Endothelial cell of umbilical vein (primary cell): ENCODE data around the gene TCF25. TPM values are rescaled to one million over a fixed set of nuclear protein-coding genes. Genes with fewer than 3 reads are reported as not detected.

Experiments used
- BruUV-seq: library from RNA; stranded (reverse); fragments of 400-500 nt; replicated peaks from 2 replicates; lab custom pipeline; 2021; lab: Mats Ljungman, UMichigan
- CTCF ChIA-PET: fragments of 300-600, 350-600 bp; sonication (Branson Sonifier 250); formaldehyde crosslinking; loops from one replicate; lab custom pipeline; 2021; ENCODE audit warnings: antibody characterized with exemption, inconsistent platforms; lab: Charles Lee
- POLR2A ChIA-PET: fragments of 300-600, 350-600 bp; sonication (Branson Sonifier 250); formaldehyde crosslinking; loops from one replicate; lab custom pipeline; 2021; ENCODE audit warnings: antibody characterized with exemption, inconsistent platforms; lab: Charles Lee
- DNase-seq: peaks from one replicate; pipeline ENCODE4 v3.0.0-alpha.2; 2011; ENCODE audit warnings: low read depth, low spot score
- FAIRE-seq: peaks from 2 replicates; lab custom pipeline; 2011; peaks lifted over from hg19 to GRCh38; lab: Jason Lieb, UNC
- H2AFZ ChIP-seq: 2 replicates; pipeline ENCODE4 v1.6.0; 2012; ENCODE audit warnings: low read depth, low read length, control low read depth, inconsistent platforms
- H3K27ac ChIP-seq: 2 replicates; pipeline ENCODE4 v1.5.1; 2011; ENCODE audit warnings: low read depth, mild to moderate bottlenecking, control low read depth, low read length, moderate library complexity; ENCODE audit not compliant: insufficient read depth
- H3K27me3 ChIP-seq, 2 experiments: 2 replicates each; pipeline versions ENCODE4 v1.6.0 to v1.6.1; 2011; ENCODE audit warnings: low read length in 2 of 2, mixed read lengths in 1 of 2; ENCODE audit not compliant: control insufficient read depth in 2 of 2, insufficient read depth in 2 of 2
- H3K36me3 ChIP-seq, 2 experiments: 2 replicates in 1 of 2; 3 replicates in 1 of 2; pipeline ENCODE4 v1.5.1; 2011; ENCODE audit warnings: low read length in 2 of 2, mild to moderate bottlenecking in 1 of 2, moderate library complexity in 1 of 2; ENCODE audit not compliant: control insufficient read depth in 2 of 2, insufficient read depth in 2 of 2; ENCODE audit errors: extremely low read depth in 1 of 2
- H3K4me1 ChIP-seq: 3 replicates; pipeline ENCODE4 v1.5.1; 2011; ENCODE audit warnings: mild to moderate bottlenecking, low read length; ENCODE audit not compliant: control insufficient read depth, insufficient read depth; ENCODE audit errors: extremely low read depth
- H3K4me2 ChIP-seq: 2 replicates; pipeline ENCODE4 v1.6.1; 2011; ENCODE audit warnings: low read length, control low read depth, mixed read lengths; ENCODE audit not compliant: insufficient read depth
- H3K4me3 ChIP-seq, 3 experiments: fragments of 200-600 bp in 1 of 3; sonication (generic), shearing (Covaris generic) in 1 of 3; replicated peaks in 1 of 3; 2 replicates each; pipeline ENCODE4 v1.5.1; 2011 to 2016; ENCODE audit warnings: control low read depth in 3 of 3, low read length in 3 of 3, mild to moderate bottlenecking in 2 of 3, inconsistent platforms in 1 of 3, low read depth in 1 of 3, moderate library complexity in 1 of 3; ENCODE audit not compliant: insufficient read depth in 1 of 3
- H3K79me2 ChIP-seq: 2 replicates; pipeline ENCODE4 v1.6.0; 2012; ENCODE audit warnings: low read length, inconsistent platforms; ENCODE audit not compliant: control insufficient read depth, insufficient read depth
- H3K9ac ChIP-seq: replicated peaks from 2 replicates; pipeline ENCODE3; 2011; ENCODE audit warnings: low read length, control low read depth; ENCODE audit not compliant: insufficient read depth; ENCODE audit errors: extremely low read depth
- H3K9me1 ChIP-seq: replicated peaks from 3 replicates; pipeline ENCODE4 v1.6.0; 2011; ENCODE audit warnings: mild to moderate bottlenecking, low read length; ENCODE audit not compliant: control insufficient read depth, insufficient read depth; ENCODE audit errors: extremely low read depth
- H3K9me3 ChIP-seq: replicated peaks from 2 replicates; pipeline ENCODE4 v1.5.1; 2012; ENCODE audit warnings: low read length, inconsistent platforms; ENCODE audit not compliant: control insufficient read depth, insufficient read depth
- H4K20me1 ChIP-seq: replicated peaks from 2 replicates; pipeline ENCODE3; 2011; ENCODE audit warnings: mild to moderate bottlenecking, low read length; ENCODE audit not compliant: control insufficient read depth, insufficient read depth; ENCODE audit errors: extremely low read depth
- EZH2 ChIP-seq: IDR thresholded peaks from 2 replicates; pipeline ENCODE4 v1.6.1; 2012; ENCODE audit warnings: borderline replicate concordance, low read depth, mild to moderate bottlenecking, moderate library complexity, low read length, inconsistent platforms; ENCODE audit not compliant: severe bottlenecking
- FOS ChIP-seq: IDR thresholded peaks from 2 replicates; pipeline ENCODE4 v1.6.1; 2011; ENCODE audit warnings: mild to moderate bottlenecking, low read length, moderate library complexity, borderline replicate concordance; ENCODE audit not compliant: insufficient read depth
- GATA2 ChIP-seq: IDR thresholded peaks from 2 replicates; pipeline ENCODE4 v1.7.0; 2011; ENCODE audit warnings: low read depth, mild to moderate bottlenecking, moderate library complexity, mixed read lengths, low read length; ENCODE audit not compliant: insufficient read length, insufficient read depth
- JUN ChIP-seq: IDR thresholded peaks from 2 replicates; pipeline ENCODE4 v1.6.1; 2011; ENCODE audit warnings: borderline replicate concordance, low read depth; ENCODE audit not compliant: insufficient read length, insufficient read depth
- MYC ChIP-seq: IDR thresholded peaks from one replicate; pipeline ENCODE4 v1.6.1; 2011; ENCODE audit warnings: mild to moderate bottlenecking, low read depth, low read length
- POLR2A ChIP-seq: IDR thresholded peaks from 2 replicates; pipeline ENCODE4 v1.6.1; 2012; ENCODE audit warnings: low read depth, mild to moderate bottlenecking, control low read depth, low read length
- POLR2AphosphoS5 ChIP-seq: IDR thresholded peaks from 2 replicates; pipeline ENCODE4 v1.6.1; 2012; ENCODE audit warnings: low read depth, mild to moderate bottlenecking, control low read depth, low read length, moderate library complexity; ENCODE audit not compliant: insufficient read depth
- dilution Hi-C: fragments of 300-500 bp; cut with MboI; formaldehyde crosslinking; loops from one replicate; pipeline ENCODE4 v1.15.0; 2019; ENCODE audit warnings: low sequenced_read_pairs; ENCODE audit not compliant: extremely low pct_ligation_motif_present
- intact Hi-C: fragments of 100-400 bp; cut with micrococcal nuclease; formaldehyde crosslinking; loops from one replicate; pipeline ENCODE4 v1.10.0; 2022
- polyA plus RNA-seq, 4 experiments: library from polyadenylated mRNA; depleted of rRNA in 3 of 4; stranded (reverse) in 3 of 4; unstranded in 1 of 4; fragments of >200 nt; gene quantifications; 2 replicates each; pipeline versions ENCODE4 v1.2.1 to v1.2.3, GENCODE V29; 2011 to 2012; ENCODE audit warnings: missing spikeins in 1 of 4
- total RNA-seq: library from RNA; stranded (reverse); gene quantifications from 2 replicates; pipeline ENCODE4 v1.2.3, GENCODE V29; 2021
- TF ChIP-seq, protein P1 (sequence below), 2 donors: IDR thresholded peaks; 1 replicate in 1 of 2; 2 replicates in 1 of 2; pipeline ENCODE4 v1.5.1; 2011; ENCODE audit warnings: low read length in 2 of 2, mild to moderate bottlenecking in 2 of 2, moderate library complexity in 2 of 2, control low read depth in 1 of 2, inconsistent platforms in 1 of 2, low read depth in 1 of 2; ENCODE audit not compliant: insufficient read depth in 1 of 2; ENCODE audit errors: extremely low read depth in 1 of 2
- TF ChIP-seq, protein P2 (sequence below): IDR thresholded peaks from 2 replicates; pipeline ENCODE4 v1.6.1; 2011; ENCODE audit not compliant: insufficient read depth, insufficient read length

The TCF25 gene
- total and polyA plus RNA-seq, 2 donors (not counting 3 experiments of a cell fraction or from before 2014, with no cell fraction given) = 193 to 234 TPM

DNA sequence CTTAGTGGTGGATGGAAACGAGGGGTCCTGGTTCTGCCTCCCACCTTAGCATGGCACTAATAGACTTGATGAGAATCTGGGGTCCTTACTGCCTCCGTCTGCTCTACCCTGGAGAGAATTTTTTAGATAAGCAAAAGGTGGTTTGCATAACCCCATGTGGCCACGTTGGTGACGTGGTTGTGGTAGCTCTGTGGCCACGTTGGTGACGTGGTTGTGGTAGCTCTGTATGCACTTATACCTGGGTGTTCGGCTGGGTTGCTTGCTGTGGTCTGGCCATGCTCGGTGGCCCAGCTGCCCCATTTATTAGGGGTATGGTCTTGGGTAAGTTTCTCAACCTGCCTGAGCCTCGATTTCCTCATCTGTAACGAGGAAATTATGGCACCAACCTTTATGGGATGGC is 32.1 kb upstream of the TCF25 start:
- TF ChIP-seq POLR2A (no peak), JUN (no peak), EZH2 (no peak), MYC (no peak), POLR2AphosphoS5 (no peak), FOS (no peak), GATA2 (no peak)
- TF ChIP-seq, protein P1, sequence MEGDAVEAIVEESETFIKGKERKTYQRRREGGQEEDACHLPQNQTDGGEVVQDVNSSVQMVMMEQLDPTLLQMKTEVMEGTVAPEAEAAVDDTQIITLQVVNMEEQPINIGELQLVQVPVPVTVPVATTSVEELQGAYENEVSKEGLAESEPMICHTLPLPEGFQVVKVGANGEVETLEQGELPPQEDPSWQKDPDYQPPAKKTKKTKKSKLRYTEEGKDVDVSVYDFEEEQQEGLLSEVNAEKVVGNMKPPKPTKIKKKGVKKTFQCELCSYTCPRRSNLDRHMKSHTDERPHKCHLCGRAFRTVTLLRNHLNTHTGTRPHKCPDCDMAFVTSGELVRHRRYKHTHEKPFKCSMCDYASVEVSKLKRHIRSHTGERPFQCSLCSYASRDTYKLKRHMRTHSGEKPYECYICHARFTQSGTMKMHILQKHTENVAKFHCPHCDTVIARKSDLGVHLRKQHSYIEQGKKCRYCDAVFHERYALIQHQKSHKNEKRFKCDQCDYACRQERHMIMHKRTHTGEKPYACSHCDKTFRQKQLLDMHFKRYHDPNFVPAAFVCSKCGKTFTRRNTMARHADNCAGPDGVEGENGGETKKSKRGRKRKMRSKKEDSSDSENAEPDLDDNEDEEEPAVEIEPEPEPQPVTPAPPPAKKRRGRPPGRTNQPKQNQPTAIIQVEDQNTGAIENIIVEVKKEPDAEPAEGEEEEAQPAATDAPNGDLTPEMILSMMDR (IDR thresholded peaks at IDR 0.05; ENCODE audit: extremely low read depth in 1 of 2, insufficient read depth in 1 of 2, low read depth in 1 of 2, low read length in 2 of 2) = no peak
- TF ChIP-seq, protein P2, sequence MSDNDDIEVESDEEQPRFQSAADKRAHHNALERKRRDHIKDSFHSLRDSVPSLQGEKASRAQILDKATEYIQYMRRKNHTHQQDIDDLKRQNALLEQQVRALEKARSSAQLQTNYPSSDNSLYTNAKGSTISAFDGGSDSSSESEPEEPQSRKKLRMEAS = no peak
- Histone ChIP-seq H3K79me2 (no peaks in the 10 kb centered on the region), H3K27ac (no peak overlapping the region), H3K4me2 (no peak overlapping the region), H3K36me3 (no peaks in the 10 kb centered on the region), H3K9me1 (no peaks in the 10 kb centered on the region), H3K9me3 (no peaks in the 10 kb centered on the region), H3K4me3 (no peak overlapping the region), H2AFZ (no peak overlapping the region), H3K9ac (no peak overlapping the region), H3K4me1 (no peaks in the 10 kb centered on the region), H4K20me1 (no peaks in the 10 kb centered on the region), H3K27me3 (no peaks in the 10 kb centered on the region)
- CTCF ChIA-PET = interaction anchor here (0.7 kb wide), 1 partner anchor 20 kb away, joined by 4 read pairs; no protein-coding TSS in a partner anchor
- POLR2A ChIA-PET = no interaction called here
- BruUV-seq = no TSS peak
- intact Hi-C loops = no loop called here
- no peak for FAIRE-seq
- dilution Hi-C loops = no loop called here
- DNase-seq = no peak
